H9 (cell line): ENCODE measurements around the gene SECTM1. TPM values are rescaled to one million over a fixed set of nuclear protein-coding genes. Genes with fewer than 3 reads are reported as not detected.

ENCODE experiments used
- DNase-seq: peaks from one replicate; pipeline ENCODE4 v3.0.0-alpha.2; 2017
- H2AFZ ChIP-seq: one replicate; pipeline ENCODE4 v1.6.1; 2013; ENCODE audit warnings: mild to moderate bottlenecking, low read length, control low read depth, moderate library complexity
- H2AK5ac ChIP-seq: 2 replicates; pipeline ENCODE4 v1.6.1; 2013; ENCODE audit warnings: low read length, control low read depth, mixed read lengths; ENCODE audit not compliant: insufficient read length
- H2BK120ac ChIP-seq: one replicate; pipeline ENCODE4 v1.6.1; 2013; ENCODE audit warnings: low read depth, mild to moderate bottlenecking, low read length, control low read depth, inconsistent platforms; ENCODE audit not compliant: poor library complexity, severe bottlenecking
- H2BK12ac ChIP-seq: 2 replicates; pipeline ENCODE4 v1.6.1; 2013; ENCODE audit warnings: low read length, control low read depth, mixed read lengths, low read depth; ENCODE audit not compliant: insufficient read length
- H2BK15ac ChIP-seq: 2 replicates; pipeline ENCODE4 v1.6.1; 2013; ENCODE audit warnings: low read depth, low read length, control low read depth
- H2BK20ac ChIP-seq: one replicate; pipeline ENCODE4 v1.6.1; 2013; ENCODE audit warnings: low read depth, mild to moderate bottlenecking, low read length, control low read depth, inconsistent platforms; ENCODE audit not compliant: poor library complexity, severe bottlenecking
- H2BK5ac ChIP-seq: 2 replicates; pipeline ENCODE4 v1.6.1; 2013; ENCODE audit warnings: low read length, control low read depth, mixed read lengths; ENCODE audit not compliant: insufficient read length
- H3K14ac ChIP-seq: 2 replicates; pipeline ENCODE4 v1.6.1; 2013; ENCODE audit warnings: low read length, control low read depth; ENCODE audit not compliant: insufficient read depth
- H3K18ac ChIP-seq: 2 replicates; pipeline ENCODE4 v1.6.1; 2013; ENCODE audit warnings: low read depth, mild to moderate bottlenecking, mixed read lengths, low read length, control low read depth; ENCODE audit not compliant: insufficient read length
- H3K23ac ChIP-seq: 2 replicates; pipeline ENCODE4 v1.6.1; 2013; ENCODE audit warnings: low read length, control low read depth, mixed read lengths, low read depth; ENCODE audit not compliant: insufficient read length
- H3K23me2 ChIP-seq: 2 replicates; pipeline ENCODE4 v1.6.1; 2013; ENCODE audit warnings: low read depth, mild to moderate bottlenecking, mixed read lengths, low read length, control low read depth; ENCODE audit not compliant: insufficient read length, poor library complexity, severe bottlenecking
- H3K27ac ChIP-seq: 2 replicates; pipeline ENCODE4 v1.5.1; 2013; ENCODE audit warnings: low read length, control low read depth, mixed read lengths, low read depth; ENCODE audit not compliant: insufficient read length
- H3K27me3 ChIP-seq: 2 replicates; pipeline ENCODE4 v1.6.1; 2013; ENCODE audit warnings: low read length, control low read depth, inconsistent platforms; ENCODE audit not compliant: insufficient read depth
- H3K4ac ChIP-seq: 2 replicates; pipeline ENCODE4 v1.6.1; 2013; ENCODE audit warnings: low read depth, mild to moderate bottlenecking, control low read depth, inconsistent platforms, low read length, moderate library complexity
- H3K4me1 ChIP-seq: 2 replicates; pipeline ENCODE4 v1.6.1; 2013; ENCODE audit warnings: low read length, control low read depth, inconsistent platforms; ENCODE audit not compliant: insufficient read depth
- H3K4me2 ChIP-seq: 2 replicates; pipeline ENCODE4 v1.6.1; 2013; ENCODE audit warnings: low read length, control low read depth, mixed read lengths; ENCODE audit not compliant: insufficient read length, insufficient read depth
- H3K56ac ChIP-seq: 2 replicates; pipeline ENCODE4 v1.6.1; 2013; ENCODE audit warnings: low read depth, mild to moderate bottlenecking, mixed read lengths, low read length, control low read depth; ENCODE audit not compliant: insufficient read length
- H3K79me1 ChIP-seq: 2 replicates; pipeline ENCODE4 v1.6.1; 2013; ENCODE audit warnings: low read depth, mild to moderate bottlenecking, moderate library complexity, low read length, control low read depth, inconsistent platforms; ENCODE audit not compliant: insufficient read depth, poor library complexity, severe bottlenecking
- H3K79me2 ChIP-seq: 2 replicates; pipeline ENCODE4 v1.6.1; 2013; ENCODE audit warnings: low read length, control low read depth, inconsistent platforms; ENCODE audit not compliant: insufficient read depth
- H3K9ac ChIP-seq: 2 replicates; pipeline ENCODE4 v1.6.1; 2013; ENCODE audit warnings: low read length, control low read depth, mixed read lengths; ENCODE audit not compliant: insufficient read length; ENCODE audit errors: extremely low read depth
- H3K9me3 ChIP-seq: one replicate; pipeline ENCODE4 v1.6.1; 2013; ENCODE audit warnings: low read depth, low read length, inconsistent platforms; ENCODE audit not compliant: control insufficient read depth
- H3T11ph ChIP-seq: one replicate; pipeline ENCODE4 v1.6.1; 2013; ENCODE audit warnings: mild to moderate bottlenecking, low read length, control low read depth, inconsistent platforms
- H4K20me1 ChIP-seq: one replicate; pipeline ENCODE4 v1.6.1; 2013; ENCODE audit not compliant: control insufficient read depth, insufficient read length, insufficient read depth
- H4K5ac ChIP-seq: 2 replicates; pipeline ENCODE4 v1.6.1; 2013; ENCODE audit warnings: low read depth, mild to moderate bottlenecking, mixed read lengths, low read length, control low read depth; ENCODE audit not compliant: insufficient read length
- H4K8ac ChIP-seq: replicated peaks from 2 replicates; pipeline ENCODE4 v1.6.1; 2013; ENCODE audit warnings: low read length, control low read depth, mixed read lengths, low read depth; ENCODE audit not compliant: insufficient read length
- H4K91ac ChIP-seq: 2 replicates; pipeline ENCODE4 v1.6.1; 2013; ENCODE audit warnings: low read depth, mild to moderate bottlenecking, moderate library complexity, mixed read lengths, low read length, control low read depth; ENCODE audit not compliant: insufficient read length
- H3K27ac Mint-ChIP-seq, 3 experiments: 2 replicates in 2 of 3; 3 replicates in 1 of 3; pipeline ENCODE4 v1.8.0; 2020 to 2021; ENCODE audit warnings: mixed read lengths in 3 of 3, mild to moderate bottlenecking in 1 of 3, moderate library complexity in 1 of 3
- H3K27me3 Mint-ChIP-seq: 2 replicates; pipeline ENCODE4 v1.8.0; 2021; ENCODE audit warnings: low read depth, mild to moderate bottlenecking, moderate library complexity, mixed read lengths
- H3K36me3 Mint-ChIP-seq, 3 experiments: 2 replicates in 2 of 3; 3 replicates in 1 of 3; pipeline ENCODE4 v1.8.0; 2020 to 2021; ENCODE audit warnings: low read depth in 3 of 3, mixed read lengths in 3 of 3; ENCODE audit not compliant: insufficient read depth in 1 of 3
- H3K4me1 Mint-ChIP-seq, 2 experiments: 2 replicates each; pipeline ENCODE4 v1.8.0; 2020; ENCODE audit warnings: mixed read lengths in 2 of 2
- H3K4me3 Mint-ChIP-seq, 2 experiments: 2 replicates in 1 of 2; 3 replicates in 1 of 2; pipeline ENCODE4 v1.8.0; 2020 to 2021; ENCODE audit warnings: mild to moderate bottlenecking in 2 of 2, mixed read lengths in 2 of 2, moderate library complexity in 1 of 2
- H3K9me3 Mint-ChIP-seq, 2 experiments: 2 replicates in 1 of 2; 3 replicates in 1 of 2; pipeline ENCODE4 v1.8.0; 2020; ENCODE audit warnings: mild to moderate bottlenecking in 2 of 2, mixed read lengths in 2 of 2, moderate library complexity in 1 of 2
- CTCF ChIP-seq: fragments of 200-600 bp; sonication (generic); conservative IDR thresholded peaks from 3 replicates; pipeline ENCODE4 v1.8.0; 2021; ENCODE audit warnings: antibody characterized with exemption, mild to moderate bottlenecking
- WGBS: extraction: QIAGEN DNeasy Blood & Tissue Kit; methylation state at CpG from one replicate; pipeline ENCODE4 v1.1.7; 2013; ENCODE audit warnings: missing lambda C conversion rate, low lambda C conversion rate, mixed read lengths; ENCODE audit not compliant: insufficient read length; ENCODE audit errors: extremely low coverage; 5-methylcytosine and 5-hydroxymethylcytosine counted together
- total RNA-seq: library from RNA; stranded (reverse); gene quantifications from 2 replicates; pipeline ENCODE4 v1.2.1, GENCODE V29; 2021

The SECTM1 gene
- total RNA-seq, 1 experiment from 2014 or later, result 0.28 TPM

- no peaks in the 10 kb centered on the region for H3K79me1 ChIP-seq
- Mint-ChIP-seq H3K27me3 (peaks cover 45% of the 10 kb centered on the region), H3K27ac (no peak overlapping the region), H3K36me3 (peaks cover 3 to 8% (median 6%) of the 10 kb centered on the region in 3 experiments; a peak in 5 of 7 replicates), H3K9me3 (peaks cover 14 to 15% of the 10 kb centered on the region in 2 experiments), H3K4me1 (peaks cover 5 to 13% of the 10 kb centered on the region in 2 experiments), H3K4me3 (no peak overlapping the region)
- no CpG with 5 or more reads among the region's 24 CpGs for WGBS
- DNase-seq, result no peak
- no peak overlapping the region for H3K56ac ChIP-seq
- no peak for TF ChIP-seq CTCF
- no peaks in the 10 kb centered on the region for H3K4me1 ChIP-seq
- H2BK5ac ChIP-seq, result no peak overlapping the region
- no peak overlapping the region for H4K91ac ChIP-seq
- H2BK15ac ChIP-seq, result no peak overlapping the region
- H2AFZ ChIP-seq, result no peak overlapping the region
- no peaks in the 10 kb centered on the region for H4K20me1 ChIP-seq
- H3K18ac ChIP-seq, result no peak overlapping the region
- no peak overlapping the region for H3K23ac ChIP-seq
- H3K14ac ChIP-seq, result no peak overlapping the region; the same call in 1 of the 2 replicates
- no peak overlapping the region for H2BK120ac ChIP-seq
- H4K8ac ChIP-seq, result no peak overlapping the region
- no peak overlapping the region for H3K4ac ChIP-seq
- no peak overlapping the region for H3K4me2 ChIP-seq
- H3K27ac ChIP-seq, result no peak overlapping the region
- H3K9me3 ChIP-seq, result no peaks in the 10 kb centered on the region
- H4K5ac ChIP-seq, result no peak overlapping the region
- no peak overlapping the region for H2BK20ac ChIP-seq
- H2BK12ac ChIP-seq, result no peak overlapping the region
- H3K27me3 ChIP-seq, result no peaks in the 10 kb centered on the region
- H3K23me2 ChIP-seq, result no peaks in the 10 kb centered on the region
- no peaks in the 10 kb centered on the region for H3K79me2 ChIP-seq
- H2AK5ac ChIP-seq, result no peak overlapping the region
- no peak overlapping the region for H3K9ac ChIP-seq
- H3T11ph ChIP-seq, result no peak overlapping the region
Observed at GRCh38 chr17:82344175-82344907, 10.8 kb upstream of the SECTM1 start.
